CD4-positive, alpha-beta memory T cell (primary cell): ENCODE data around the gene PKLR. TPM values are rescaled to one million over a fixed set of nuclear protein-coding genes. Genes with fewer than 3 reads are reported as not detected.
A peak's percentile ranks its signal among the peaks of the same experiment; 100 is the strongest.

Source experiments
- CTCF ChIA-PET: fragments of 350-600 bp; sonication (Branson Sonifier 250); formaldehyde crosslinking; loops from one replicate; lab custom pipeline; 2021; ENCODE audit warnings: inconsistent platforms; ENCODE audit not compliant: partially characterized antibody; lab: Charles Lee
- POLR2A ChIA-PET: fragments of 350-600 bp; sonication (Branson Sonifier 250); formaldehyde crosslinking; loops from one replicate; lab custom pipeline; 2021; ENCODE audit not compliant: partially characterized antibody; lab: Charles Lee
- DNase-seq, 5 donors: peaks; one replicate each; pipeline versions ENCODE4 v3.0.0 to v3.0.0-alpha.2; 2020 to 2022; ENCODE audit warnings: mixed read lengths in 1 of 5
- H3K27ac ChIP-seq: one replicate; pipeline ENCODE4 v1.7.0; 2013; ENCODE audit warnings: low read depth, low read length
- H3K27me3 ChIP-seq: 2 replicates; pipeline ENCODE4 v1.7.0; 2013; ENCODE audit warnings: mild to moderate bottlenecking, low read length, moderate library complexity; ENCODE audit not compliant: insufficient read depth
- H3K36me3 ChIP-seq: 2 replicates; pipeline ENCODE4 v1.7.0; 2013; ENCODE audit warnings: mild to moderate bottlenecking, low read length, moderate library complexity; ENCODE audit not compliant: insufficient read depth
- H3K4me1 ChIP-seq: 2 replicates; pipeline ENCODE4 v1.7.0; 2013; ENCODE audit warnings: mild to moderate bottlenecking, low read length, moderate library complexity; ENCODE audit not compliant: insufficient read depth
- H3K4me3 ChIP-seq, 2 donors: one replicate each; pipeline ENCODE4 v1.7.0; 2013; ENCODE audit warnings: low read length in 2 of 2, mild to moderate bottlenecking in 1 of 2
- H3K9me3 ChIP-seq, 2 donors: one replicate each; pipeline ENCODE4 v1.7.0; 2013; ENCODE audit warnings: low read length in 2 of 2, control low read depth in 1 of 2; ENCODE audit not compliant: control insufficient read depth in 1 of 2
- H3K27ac Mint-ChIP-seq, 7 donors: one replicate each; pipeline ENCODE4 v1.8.0; 2020 to 2021; ENCODE audit warnings: mixed read lengths in 7 of 7, mild to moderate bottlenecking in 6 of 7, inconsistent platforms in 3 of 7, moderate library complexity in 3 of 7
- H3K27me3 Mint-ChIP-seq, 2 donors: one replicate each; pipeline ENCODE4 v1.8.0; 2020 to 2021; ENCODE audit warnings: mixed read lengths in 2 of 2
- H3K36me3 Mint-ChIP-seq, 2 donors: one replicate each; pipeline ENCODE4 v1.8.0; 2020 to 2021; ENCODE audit warnings: mixed read lengths in 2 of 2, inconsistent platforms in 1 of 2, mild to moderate bottlenecking in 1 of 2
- H3K4me1 Mint-ChIP-seq, 4 donors: one replicate each; pipeline ENCODE4 v1.8.0; 2020 to 2021; ENCODE audit warnings: mixed read lengths in 4 of 4, mild to moderate bottlenecking in 1 of 4
- H3K4me3 Mint-ChIP-seq, 8 donors: one replicate each; pipeline ENCODE4 v1.8.0; 2020 to 2021; ENCODE audit warnings: mixed read lengths in 8 of 8, mild to moderate bottlenecking in 7 of 8, moderate library complexity in 6 of 8, inconsistent platforms in 3 of 8
- H3K9me3 Mint-ChIP-seq, 8 donors: one replicate each; pipeline ENCODE4 v1.8.0; 2020 to 2021; ENCODE audit warnings: mixed read lengths in 8 of 8, mild to moderate bottlenecking in 5 of 8, inconsistent platforms in 3 of 8, moderate library complexity in 1 of 8
- intact Hi-C: fragments of 100-400 bp; cut with micrococcal nuclease; formaldehyde crosslinking; loops from one replicate; pipeline ENCODE4 v1.15.1; 2023
- polyA plus RNA-seq, 2 donors: library from polyadenylated mRNA; unstranded; fragments of 300-500 nt; fragmentation: Illumina TruSeq; gene quantifications; one replicate each; pipeline ENCODE4 v1.2.3, GENCODE V29; 2021
- total RNA-seq, 2 experiments: library from RNA; stranded (reverse); gene quantifications; one replicate each; pipeline ENCODE4 v1.2.3, GENCODE V29; 2021

PKLR gene
- total and polyA plus RNA-seq, 4 experiments from 2014 or later = not detected

DNA sequence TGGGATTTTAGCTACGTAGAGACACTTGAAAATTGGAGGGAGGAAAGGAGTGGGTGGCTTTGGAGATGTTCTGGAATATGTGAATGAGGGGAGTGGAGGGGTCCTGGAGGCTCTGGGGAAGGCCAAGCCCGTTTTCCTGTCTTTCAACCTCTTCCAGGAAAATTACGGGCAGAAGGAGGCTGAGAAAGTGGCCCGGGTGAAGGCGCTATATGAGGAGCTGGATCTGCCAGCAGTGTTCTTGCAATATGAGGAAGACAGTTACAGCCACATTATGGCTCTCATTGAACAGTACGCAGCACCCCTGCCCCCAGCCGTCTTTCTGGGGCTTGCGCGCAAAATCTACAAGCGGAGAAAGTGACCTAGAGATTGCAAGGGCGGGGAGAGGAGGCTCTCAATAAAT lies 19.0 kb upstream of the PKLR start:
- no peak for DNase-seq
- no peaks in the 10 kb centered on the region for H3K36me3 ChIP-seq
- intact Hi-C loops = loop anchor here (5.0 to 10.0 kb wide), 2 partner anchors 145 to 383 kb away; partner anchors contain the start of genes KRTCAP2, PMVK and TRIM46
- no peaks in the 10 kb centered on the region for H3K9me3 Mint-ChIP-seq
- H3K9me3 ChIP-seq = no peaks in the 10 kb centered on the region
- no peak overlapping the region for H3K27ac ChIP-seq
- CTCF ChIA-PET = interaction anchor here (1.4 to 10.1 kb wide), 3 partner anchors 45 to 184 kb away, joined by 3 to 143 read pairs (median 43); partner anchors contain the start of genes CLK2 and HCN3
- peaks cover 31% of the 10 kb centered on the region for H3K4me1 ChIP-seq
- H3K4me3 ChIP-seq = peak overlapping the region in 1 of 2 donors; percentile 32
- peaks cover 12 to 40% (median 23%) of the 10 kb centered on the region in 4 donors for H3K4me1 Mint-ChIP-seq
- H3K4me3 Mint-ChIP-seq = peak overlapping the region; percentile 69 to 85 (median 76)
- POLR2A ChIA-PET = interaction anchor here (0.9 to 1.3 kb wide), 3 partner anchors 44 to 70 kb away, joined by 3 to 5 read pairs (median 3); partner anchors contain the start of genes HCN3 and SCAMP3
- H3K27me3 Mint-ChIP-seq = no peaks in the 10 kb centered on the region
- H3K36me3 Mint-ChIP-seq = peaks cover 5 to 16% of the 10 kb centered on the region in 2 donors
- H3K27me3 ChIP-seq = no peaks in the 10 kb centered on the region
- H3K27ac Mint-ChIP-seq = peak overlapping the region in 6 of 7 donors; percentile 26 to 82 (median 62)

DNA sequence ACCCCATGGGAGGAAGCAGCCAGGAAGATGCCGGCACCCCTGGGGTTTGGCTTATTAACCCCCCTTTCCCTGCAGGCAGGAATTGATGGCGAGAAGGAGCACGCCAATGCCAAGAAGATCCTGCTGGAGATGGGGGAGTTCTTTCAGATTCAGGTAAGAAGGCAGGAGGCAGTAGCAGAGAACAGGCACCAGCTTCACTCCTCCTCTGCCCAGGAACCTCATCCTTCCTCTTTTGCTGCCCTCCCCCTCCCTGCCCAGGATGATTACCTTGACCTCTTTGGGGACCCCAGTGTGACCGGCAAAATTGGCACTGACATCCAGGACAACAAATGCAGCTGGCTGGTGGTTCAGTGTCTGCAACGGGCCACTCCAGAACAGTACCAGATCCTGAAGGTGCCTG lies 18.3 kb upstream of the PKLR start:
- no peaks in the 10 kb centered on the region for H3K9me3 ChIP-seq
- H3K4me1 ChIP-seq = peaks cover 25% of the 10 kb centered on the region
- H3K27me3 ChIP-seq = no peaks in the 10 kb centered on the region
- POLR2A ChIA-PET = interaction anchor here (1.2 to 1.3 kb wide), 2 partner anchors 58 to 69 kb away, joined by 3 to 5 read pairs; partner anchors contain the start of gene SCAMP3
- Mint-ChIP-seq H3K27me3 (no peaks in the 10 kb centered on the region), H3K4me3 (peak overlapping the region in 3 of 8 donors; percentile 9 to 85 (median 69)), H3K27ac (peak overlapping the region in 3 of 7 donors; percentile 1 to 42 (median 36)), H3K4me1 (peaks cover 12 to 40% (median 23%) of the 10 kb centered on the region in 4 donors), H3K9me3 (no peaks in the 10 kb centered on the region), H3K36me3 (peaks cover 5 to 16% of the 10 kb centered on the region in 2 donors)
- DNase-seq = no peak
- CTCF ChIA-PET = interaction anchor here (1.4 to 10.1 kb wide), 2 partner anchors 69 to 185 kb away, joined by 3 to 143 read pairs; no protein-coding TSS in a partner anchor
- no peak overlapping the region for H3K4me3 ChIP-seq
- no peak overlapping the region for H3K27ac ChIP-seq
- H3K36me3 ChIP-seq = peaks cover 4% of the 10 kb centered on the region
- intact Hi-C loops = no loop called here

DNA sequence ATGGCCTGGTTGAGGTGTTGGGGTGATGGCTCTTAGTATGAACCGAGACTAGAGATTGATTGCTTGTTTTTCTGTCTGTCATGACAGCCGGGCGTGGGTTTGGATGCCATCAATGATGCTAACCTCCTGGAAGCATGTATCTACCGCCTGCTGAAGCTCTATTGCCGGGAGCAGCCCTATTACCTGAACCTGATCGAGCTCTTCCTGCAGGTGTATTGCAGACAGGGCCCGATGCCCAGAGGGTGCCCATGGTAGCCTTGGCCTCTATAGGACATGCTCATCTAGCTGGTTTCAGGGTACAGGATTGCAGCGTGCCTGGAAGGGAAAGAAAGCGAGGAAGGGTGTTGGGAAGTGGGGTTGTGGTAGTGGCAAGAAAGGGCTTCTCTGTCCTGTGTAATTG lies 16.8 kb upstream of the PKLR start:
- peak overlapping the region in 2 of 8 donors; percentile 1 to 45 for H3K4me3 Mint-ChIP-seq
- no peak for DNase-seq
- no peak overlapping the region for H3K4me3 ChIP-seq
- peaks cover 11 to 19% of the 10 kb centered on the region in 2 donors for H3K36me3 Mint-ChIP-seq
- H3K9me3 ChIP-seq = no peaks in the 10 kb centered on the region
- no peak overlapping the region for H3K27ac ChIP-seq
- peaks cover 10% of the 10 kb centered on the region for H3K36me3 ChIP-seq
- CTCF ChIA-PET = interaction anchor here (0.9 to 10.1 kb wide), 2 partner anchors 39 to 68 kb away, joined by 3 to 143 read pairs; no protein-coding TSS in a partner anchor
- peaks cover 0 to 1% (median 0%) of the 10 kb centered on the region in 8 donors for H3K9me3 Mint-ChIP-seq
- no peaks in the 10 kb centered on the region for H3K27me3 ChIP-seq
- intact Hi-C loops = no loop called here
- POLR2A ChIA-PET = interaction anchor here (1.0 to 1.4 kb wide), 2 partner anchors 10 to 46 kb away, joined by 3 to 4 read pairs; no protein-coding TSS in a partner anchor
- no peaks in the 10 kb centered on the region for H3K27me3 Mint-ChIP-seq
- peaks cover 14 to 38% (median 24%) of the 10 kb centered on the region in 4 donors for H3K4me1 Mint-ChIP-seq
- peaks cover 25% of the 10 kb centered on the region for H3K4me1 ChIP-seq
- peak overlapping the region in 1 of 7 donors; percentile 11 for H3K27ac Mint-ChIP-seq

DNA sequence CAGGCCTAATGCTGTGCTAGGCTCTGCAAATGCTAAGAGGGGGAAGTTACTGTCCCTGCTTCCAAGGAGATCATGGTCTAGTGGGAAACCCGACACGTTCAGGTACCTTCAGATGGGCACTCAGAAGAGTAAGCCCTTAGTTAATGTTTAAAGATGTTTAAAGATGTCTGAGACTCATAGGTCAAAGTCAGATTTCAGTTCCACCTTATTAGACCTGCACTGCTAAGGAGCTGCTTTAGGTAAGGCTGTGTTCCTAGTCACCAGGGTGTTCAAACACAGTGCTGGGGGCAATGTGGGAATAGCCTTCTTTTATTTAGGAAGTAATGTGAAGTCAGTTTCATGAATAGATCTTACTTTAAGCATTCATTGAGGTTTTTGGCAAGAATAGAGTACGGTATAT lies 15.7 kb upstream of the PKLR start:
- peaks cover 11 to 27% of the 10 kb centered on the region in 2 donors for H3K36me3 Mint-ChIP-seq
- peaks cover 0 to 1% (median 0%) of the 10 kb centered on the region in 8 donors for H3K9me3 Mint-ChIP-seq
- H3K4me3 Mint-ChIP-seq = no peak overlapping the region
- peaks cover 12% of the 10 kb centered on the region for H3K36me3 ChIP-seq
- H3K27me3 Mint-ChIP-seq = no peaks in the 10 kb centered on the region
- intact Hi-C loops = no loop called here
- H3K4me3 ChIP-seq = no peak overlapping the region
- CTCF ChIA-PET = interaction anchor here (0.6 to 1.2 kb wide), 2 partner anchors 42 to 66 kb away, joined by 4 to 7 read pairs; no protein-coding TSS in a partner anchor
- peaks cover 17% of the 10 kb centered on the region for H3K4me1 ChIP-seq
- POLR2A ChIA-PET = interaction anchor here (1.1 kb wide), 1 partner anchor 10 kb away, joined by 3 read pairs; no protein-coding TSS in a partner anchor
- no peaks in the 10 kb centered on the region for H3K27me3 ChIP-seq
- no peaks in the 10 kb centered on the region for H3K9me3 ChIP-seq
- no peak overlapping the region for H3K27ac ChIP-seq
- DNase-seq = no peak
- H3K4me1 Mint-ChIP-seq = peaks cover 15 to 40% (median 18%) of the 10 kb centered on the region in 4 donors
- H3K27ac Mint-ChIP-seq = no peak overlapping the region

DNA sequence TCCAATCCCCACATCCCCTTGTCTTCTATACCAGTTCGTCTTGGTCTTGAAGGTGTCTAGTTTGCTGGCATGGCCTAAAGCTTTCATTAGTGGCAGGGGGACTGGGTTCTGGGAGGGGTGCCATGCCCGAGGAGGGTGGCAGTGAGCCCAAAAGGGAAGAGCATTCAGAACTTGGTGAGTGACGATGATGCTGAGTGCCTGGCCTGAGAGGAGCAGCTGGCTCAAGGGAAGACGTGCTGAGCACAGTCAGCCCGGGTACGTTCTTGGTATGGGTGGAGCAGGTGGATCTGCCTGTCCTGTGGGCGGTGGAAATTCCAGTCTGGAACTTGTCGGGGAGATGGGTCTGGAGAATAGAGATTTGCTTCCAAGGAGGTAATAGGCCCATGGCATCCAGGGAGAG lies 12.0 kb upstream of the PKLR start:
- H3K4me3 Mint-ChIP-seq = no peak overlapping the region
- DNase-seq = no peak
- H3K27ac ChIP-seq = no peak overlapping the region
- no peaks in the 10 kb centered on the region for H3K27me3 Mint-ChIP-seq
- peaks cover 15% of the 10 kb centered on the region for H3K4me1 ChIP-seq
- peak overlapping the region in 4 of 7 donors; percentile 5 to 70 (median 48) for H3K27ac Mint-ChIP-seq
- no peaks in the 10 kb centered on the region for H3K9me3 ChIP-seq
- H3K9me3 Mint-ChIP-seq = peaks cover 0 to 1% (median 0%) of the 10 kb centered on the region in 8 donors
- peaks cover 12% of the 10 kb centered on the region for H3K36me3 ChIP-seq
- H3K4me3 ChIP-seq = no peak overlapping the region
- no peaks in the 10 kb centered on the region for H3K27me3 ChIP-seq
- CTCF ChIA-PET = interaction anchor here (0.8 to 1.2 kb wide), 3 partner anchors 9 to 169 kb away, joined by 3 to 4 read pairs (median 3); no protein-coding TSS in a partner anchor
- POLR2A ChIA-PET = interaction anchor here (1.1 kb wide), 1 partner anchor 57 kb away, joined by 3 read pairs; no protein-coding TSS in a partner anchor
- peaks cover 16 to 41% (median 23%) of the 10 kb centered on the region in 4 donors for H3K4me1 Mint-ChIP-seq
- intact Hi-C loops = no loop called here
- peaks cover 9 to 35% of the 10 kb centered on the region in 2 donors for H3K36me3 Mint-ChIP-seq

DNA sequence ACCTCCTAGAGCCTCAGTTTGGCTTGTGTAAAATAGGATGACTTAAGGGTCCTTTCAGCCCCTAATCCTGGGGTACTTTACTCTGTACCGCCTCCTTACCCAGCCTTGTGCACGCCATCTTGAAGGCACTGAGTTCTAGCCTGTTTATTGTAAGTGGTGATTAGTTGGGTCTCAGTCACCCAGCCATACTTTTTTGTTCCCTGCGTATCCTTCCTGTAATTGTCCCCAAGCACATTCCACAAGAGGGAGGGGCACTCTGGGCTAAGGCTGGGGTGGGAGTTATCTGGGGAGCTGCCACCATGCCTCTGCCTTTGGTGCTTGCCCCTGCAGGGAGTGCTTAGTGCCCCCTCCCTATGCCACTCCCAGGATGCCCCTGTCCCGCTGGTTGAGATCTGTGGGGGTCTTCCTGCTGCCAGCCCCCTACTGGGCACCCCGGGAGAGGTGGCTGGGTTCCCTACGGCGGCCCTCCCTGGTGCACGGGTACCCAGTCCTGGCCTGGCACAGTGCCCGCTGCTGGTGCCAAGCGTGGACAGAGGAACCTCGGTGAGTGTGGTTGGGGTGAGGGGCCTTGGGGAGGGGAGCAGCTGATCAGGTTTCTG lies 8.3 kb upstream of the PKLR start:
- CTCF ChIA-PET = no interaction called here
- H3K36me3 Mint-ChIP-seq = peaks cover 9 to 26% of the 10 kb centered on the region in 2 donors
- H3K4me3 Mint-ChIP-seq = peak overlapping the region; percentile 92 to 99 (median 97)

More for the DNA sequence above, 8.3 kb upstream of the PKLR start:
- no peak for DNase-seq
- Histone ChIP-seq H3K4me1 (peaks cover 22% of the 10 kb centered on the region), H3K27ac (peak overlapping the region; percentile 90), H3K27me3 (no peaks in the 10 kb centered on the region), H3K4me3 (peak overlapping the region; percentile 92 to 97), H3K9me3 (no peaks in the 10 kb centered on the region), H3K36me3 (peaks cover 8% of the 10 kb centered on the region)
- peaks cover 18 to 44% (median 25%) of the 10 kb centered on the region in 4 donors for H3K4me1 Mint-ChIP-seq
- H3K27me3 Mint-ChIP-seq = no peaks in the 10 kb centered on the region
- peaks cover 0 to 1% (median 0%) of the 10 kb centered on the region in 8 donors for H3K9me3 Mint-ChIP-seq
- POLR2A ChIA-PET = interaction anchor here (0.8 kb wide), 1 partner anchor 14 kb away, joined by 4 read pairs; no protein-coding TSS in a partner anchor
- intact Hi-C loops = loop anchor here (5.0 kb wide), 1 partner anchor 117 kb away; no protein-coding TSS in a partner anchor
- H3K27ac Mint-ChIP-seq = peak overlapping the region; percentile 61 to 99 (median 97)
